Right lobe of liver (tissue), 4 donors: ENCODE results near the gene GATC.

Experiments
- POLR2A ChIP-seq: fragments of 450-650 bp; IDR thresholded peaks from one replicate; pipeline ENCODE4 v1.6.1; 2017; ENCODE audit warnings: antibody characterized with exemption, mild to moderate bottlenecking
- TF ChIP-seq, protein P1 (sequence below), 4 donors: fragments of 200-600 bp in 3 of 4; fragments of 450-650 bp in 1 of 4; IDR thresholded peaks; one replicate each; pipeline versions ENCODE4 v1.5.1 to v1.8.0; 2016 to 2022; ENCODE audit warnings: antibody characterized with exemption in 4 of 4, mild to moderate bottlenecking in 2 of 4
- donor health status: DM: no; HTN: no; CAD: no.
- donor health status: DM: no; HTN: no; CAD: no.
- donor health status: DM: no; HTN: yes; CAD: no.

DNA sequence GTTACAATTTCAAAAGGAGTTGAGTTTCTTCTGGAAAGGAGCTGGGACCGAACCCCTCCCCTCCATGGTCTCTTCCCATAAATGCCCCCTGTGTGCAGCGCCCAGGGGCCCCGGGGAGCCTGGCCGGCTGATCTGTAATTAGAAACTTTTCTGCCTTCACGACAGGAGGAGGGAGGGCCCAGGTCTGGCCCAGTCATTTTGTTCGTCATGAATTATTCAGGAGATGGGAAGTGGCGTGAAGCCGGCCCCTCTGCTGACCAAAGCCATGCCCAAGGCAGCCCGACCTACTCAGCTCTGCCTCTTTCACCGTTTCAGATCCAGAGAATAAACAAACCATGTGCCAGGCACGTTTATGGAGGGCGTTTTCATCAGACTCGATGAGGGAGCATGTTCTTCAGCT, 44.0 kb upstream of the GATC start:
- TF ChIP-seq, protein P1, sequence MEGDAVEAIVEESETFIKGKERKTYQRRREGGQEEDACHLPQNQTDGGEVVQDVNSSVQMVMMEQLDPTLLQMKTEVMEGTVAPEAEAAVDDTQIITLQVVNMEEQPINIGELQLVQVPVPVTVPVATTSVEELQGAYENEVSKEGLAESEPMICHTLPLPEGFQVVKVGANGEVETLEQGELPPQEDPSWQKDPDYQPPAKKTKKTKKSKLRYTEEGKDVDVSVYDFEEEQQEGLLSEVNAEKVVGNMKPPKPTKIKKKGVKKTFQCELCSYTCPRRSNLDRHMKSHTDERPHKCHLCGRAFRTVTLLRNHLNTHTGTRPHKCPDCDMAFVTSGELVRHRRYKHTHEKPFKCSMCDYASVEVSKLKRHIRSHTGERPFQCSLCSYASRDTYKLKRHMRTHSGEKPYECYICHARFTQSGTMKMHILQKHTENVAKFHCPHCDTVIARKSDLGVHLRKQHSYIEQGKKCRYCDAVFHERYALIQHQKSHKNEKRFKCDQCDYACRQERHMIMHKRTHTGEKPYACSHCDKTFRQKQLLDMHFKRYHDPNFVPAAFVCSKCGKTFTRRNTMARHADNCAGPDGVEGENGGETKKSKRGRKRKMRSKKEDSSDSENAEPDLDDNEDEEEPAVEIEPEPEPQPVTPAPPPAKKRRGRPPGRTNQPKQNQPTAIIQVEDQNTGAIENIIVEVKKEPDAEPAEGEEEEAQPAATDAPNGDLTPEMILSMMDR (IDR thresholded peaks at IDR 0.05) = no peak
- no peak for TF ChIP-seq POLR2A
